OCI-LY7 (cell line): ENCODE results near the gene GPR149. TPM values are rescaled to one million over a fixed set of nuclear protein-coding genes. Genes with fewer than 3 reads are reported as not detected.

Experiments used
- BruUV-seq: library from RNA; stranded (reverse); fragments of 400-500 nt; replicated peaks from 2 replicates; lab custom pipeline; 2021; lab: Mats Ljungman, UMichigan
- CTCF ChIA-PET: fragments of 300-600 bp; sonication (Branson Sonifier 250); formaldehyde crosslinking; loops from one replicate; lab custom pipeline; 2022; ENCODE audit warnings: antibody characterized with exemption; ENCODE audit not compliant: unreplicated experiment; lab: Charles Lee
- POLR2A ChIA-PET: fragments of 300-600 bp; sonication (Branson Sonifier 250); formaldehyde crosslinking; loops from one replicate; lab custom pipeline; 2022; ENCODE audit warnings: antibody characterized with exemption; lab: Charles Lee
- DNase-seq: peaks from one replicate; pipeline ENCODE4 v3.0.0-alpha.2; 2015; ENCODE audit warnings: low spot score
- H2AFZ ChIP-seq: fragments of 200-600 bp; sonication (generic), shearing (Covaris generic); 2 replicates; pipeline ENCODE4 v1.6.1; 2014; ENCODE audit warnings: mild to moderate bottlenecking, antibody characterized with exemption, low read length, moderate library complexity
- H3K27ac ChIP-seq: fragments of 200-600 bp; sonication (generic); 2 replicates; pipeline ENCODE4 v1.5.1; 2014; ENCODE audit warnings: mixed run types, low read depth, mild to moderate bottlenecking, moderate library complexity, low read length, inconsistent platforms; ENCODE audit not compliant: poor library complexity, severe bottlenecking
- H3K36me3 ChIP-seq: fragments of 200-600 bp; sonication (generic); 2 replicates; pipeline ENCODE4 v1.6.1; 2014; ENCODE audit warnings: mild to moderate bottlenecking, antibody characterized with exemption, low read length, moderate library complexity, mixed read lengths; ENCODE audit not compliant: insufficient read depth
- H3K4me1 ChIP-seq: fragments of 200-600 bp; sonication (generic); 2 replicates; pipeline ENCODE4 v1.5.1; 2014; ENCODE audit warnings: mild to moderate bottlenecking, low read length; ENCODE audit not compliant: insufficient read depth, poor library complexity, severe bottlenecking
- H3K4me2 ChIP-seq: fragments of 200-600 bp; sonication (generic); 2 replicates; pipeline ENCODE4 v1.6.1; 2014; ENCODE audit warnings: mild to moderate bottlenecking, low read length
- H3K4me3 ChIP-seq: fragments of 200-600 bp; sonication (generic); 2 replicates; pipeline ENCODE4 v1.5.1; 2014; ENCODE audit warnings: mild to moderate bottlenecking, low read depth, low read length; ENCODE audit not compliant: poor library complexity, severe bottlenecking
- H3K79me2 ChIP-seq: fragments of 200-600 bp; sonication (generic); 2 replicates; pipeline ENCODE4 v1.6.1; 2016; ENCODE audit warnings: low read depth, mild to moderate bottlenecking, low read length, moderate library complexity, mixed read lengths; ENCODE audit not compliant: insufficient read depth
- H3K9me2 ChIP-seq: fragments of 200-600 bp; sonication (generic); 2 replicates; pipeline ENCODE4 v1.6.1; 2016; ENCODE audit warnings: mild to moderate bottlenecking, low read length, mixed read lengths; ENCODE audit not compliant: insufficient read depth
- H3K9me3 ChIP-seq: fragments of 200-600 bp; sonication (generic); 2 replicates; pipeline ENCODE4 v1.6.1; 2014; ENCODE audit warnings: mild to moderate bottlenecking, mixed run types, low read length, mixed read lengths
- H4K20me1 ChIP-seq: fragments of 200-600 bp; sonication (generic); 2 replicates; pipeline ENCODE4 v1.6.1; 2014; ENCODE audit warnings: mild to moderate bottlenecking, antibody characterized with exemption, low read length, moderate library complexity, mixed read lengths; ENCODE audit not compliant: insufficient read depth
- EZH2phosphoT487 ChIP-seq: fragments of 200-600 bp; sonication (generic); IDR thresholded peaks from 2 replicates; pipeline ENCODE4 v1.6.1; 2018; ENCODE audit warnings: low read depth, borderline replicate concordance, mild to moderate bottlenecking, mixed run types, antibody characterized with exemption, low read length, moderate library complexity, mixed read lengths
- intact Hi-C: fragments of 100-400 bp; cut with micrococcal nuclease; formaldehyde crosslinking; loops from one replicate; pipeline ENCODE4 v1.10.0; 2022; ENCODE audit not compliant: unreplicated experiment
- total RNA-seq, 2 experiments: library from RNA; depleted of rRNA in 1 of 2; stranded (reverse); fragments of >200 nt in 1 of 2; shearing (Covaris generic) in 1 of 2; gene quantifications; 2 replicates each; pipeline ENCODE4 v1.2.3, GENCODE V29; 2014 to 2022
- TF ChIP-seq, protein P1 (sequence below): fragments of 200-600 bp; sonication (generic); conservative IDR thresholded peaks from 2 replicates; pipeline ENCODE4 v1.5.1; 2014; ENCODE audit warnings: mild to moderate bottlenecking, antibody characterized with exemption, low read length, moderate library complexity, mixed read lengths

The GPR149 gene
- total RNA-seq, 2 experiments from 2014 or later, result not detected

DNA sequence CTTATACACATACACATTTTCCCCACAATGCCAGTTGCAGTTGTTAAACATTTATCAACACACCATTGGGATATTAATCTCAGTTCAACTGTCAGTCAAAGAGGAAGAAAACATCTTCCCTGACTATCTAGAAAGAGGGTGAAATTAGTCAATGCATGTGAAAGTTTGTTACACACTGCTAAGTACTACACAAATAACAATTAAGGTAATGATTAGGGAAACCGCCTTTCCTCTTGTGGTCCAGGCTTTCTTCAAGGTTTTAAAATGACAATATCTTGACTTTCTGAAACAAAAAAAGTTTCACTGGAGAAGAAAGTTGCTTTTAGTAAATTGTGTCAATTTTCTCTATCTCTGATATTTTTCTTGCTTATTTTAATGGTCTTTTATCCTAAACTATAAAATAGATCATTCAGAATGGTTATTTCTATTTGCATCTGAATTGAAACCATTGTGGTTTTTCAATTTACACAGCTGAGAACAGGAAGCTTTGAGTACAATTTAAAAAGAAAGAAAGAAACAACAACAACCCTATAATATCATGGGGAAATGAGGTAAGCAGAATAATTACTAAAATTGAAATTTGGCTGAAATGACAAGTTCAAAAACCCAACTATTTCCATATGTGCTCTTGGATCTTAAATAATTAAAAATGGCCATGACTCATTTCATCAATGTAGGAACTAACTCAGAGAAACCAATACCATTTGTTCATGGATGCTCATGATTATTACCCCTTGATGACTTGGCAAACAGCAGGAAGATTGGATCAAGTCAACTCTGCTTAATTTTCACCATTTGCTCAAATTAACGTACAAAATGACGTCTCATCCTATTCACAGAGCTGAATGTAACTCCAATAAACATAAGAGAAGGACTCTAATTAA lies 31.7 kb downstream of the GPR149 start:
- H3K27ac ChIP-seq, result no peak overlapping the region
- no peaks in the 10 kb centered on the region for H3K36me3 ChIP-seq
- ChIA-PET CTCF (no interaction called here), POLR2A (interaction anchor here (0.7 kb wide), 1 partner anchor 27 kb away, joined by 3 read pairs; no protein-coding TSS in a partner anchor)
- intact Hi-C loops, result no loop called here
- H2AFZ ChIP-seq, result no peak overlapping the region
- no peaks in the 10 kb centered on the region for H3K9me2 ChIP-seq
- no peaks in the 10 kb centered on the region for H4K20me1 ChIP-seq
- TF ChIP-seq, protein P1, sequence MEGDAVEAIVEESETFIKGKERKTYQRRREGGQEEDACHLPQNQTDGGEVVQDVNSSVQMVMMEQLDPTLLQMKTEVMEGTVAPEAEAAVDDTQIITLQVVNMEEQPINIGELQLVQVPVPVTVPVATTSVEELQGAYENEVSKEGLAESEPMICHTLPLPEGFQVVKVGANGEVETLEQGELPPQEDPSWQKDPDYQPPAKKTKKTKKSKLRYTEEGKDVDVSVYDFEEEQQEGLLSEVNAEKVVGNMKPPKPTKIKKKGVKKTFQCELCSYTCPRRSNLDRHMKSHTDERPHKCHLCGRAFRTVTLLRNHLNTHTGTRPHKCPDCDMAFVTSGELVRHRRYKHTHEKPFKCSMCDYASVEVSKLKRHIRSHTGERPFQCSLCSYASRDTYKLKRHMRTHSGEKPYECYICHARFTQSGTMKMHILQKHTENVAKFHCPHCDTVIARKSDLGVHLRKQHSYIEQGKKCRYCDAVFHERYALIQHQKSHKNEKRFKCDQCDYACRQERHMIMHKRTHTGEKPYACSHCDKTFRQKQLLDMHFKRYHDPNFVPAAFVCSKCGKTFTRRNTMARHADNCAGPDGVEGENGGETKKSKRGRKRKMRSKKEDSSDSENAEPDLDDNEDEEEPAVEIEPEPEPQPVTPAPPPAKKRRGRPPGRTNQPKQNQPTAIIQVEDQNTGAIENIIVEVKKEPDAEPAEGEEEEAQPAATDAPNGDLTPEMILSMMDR, result no peak
- TF ChIP-seq EZH2phosphoT487, result no peak
- no peaks in the 10 kb centered on the region for H3K9me3 ChIP-seq
- no peak for DNase-seq
- BruUV-seq, result no TSS peak
- no peaks in the 10 kb centered on the region for H3K79me2 ChIP-seq
- no peak overlapping the region for H3K4me2 ChIP-seq
- no peak overlapping the region for H3K4me3 ChIP-seq
- no peaks in the 10 kb centered on the region for H3K4me1 ChIP-seq

DNA sequence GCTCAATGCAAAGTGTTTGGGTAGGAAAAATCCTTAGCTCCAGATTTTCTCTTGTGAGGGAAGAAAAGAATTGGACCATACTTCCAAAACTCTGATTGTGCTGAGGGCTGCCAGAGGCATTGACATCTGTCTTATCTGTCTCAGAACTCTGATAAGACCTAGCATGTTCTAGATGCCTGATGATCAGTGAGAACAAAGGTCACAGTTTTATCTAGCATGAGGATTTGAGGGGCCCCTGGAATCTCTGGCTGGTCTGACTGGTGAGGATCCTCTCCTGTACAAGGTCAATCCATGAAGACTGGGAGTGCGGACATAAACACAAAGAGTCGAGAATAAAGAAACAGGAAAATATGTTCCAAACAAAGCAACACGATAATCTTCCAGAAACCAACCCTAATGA lies 40.1 kb downstream of the GPR149 start:
- DNase-seq, result no peak
- H3K4me2 ChIP-seq, result no peak overlapping the region
- intact Hi-C loops, result loop anchor here (10.0 kb wide), 1 partner anchor 55 kb away; no protein-coding TSS in a partner anchor
- ChIA-PET POLR2A (no interaction called here), CTCF (no interaction called here)
- no TSS peak for BruUV-seq
- no peaks in the 10 kb centered on the region for H3K79me2 ChIP-seq
- no peaks in the 10 kb centered on the region for H3K36me3 ChIP-seq
- no peaks in the 10 kb centered on the region for H3K9me2 ChIP-seq
- H3K4me1 ChIP-seq, result no peaks in the 10 kb centered on the region
- TF ChIP-seq, protein P1, result no peak
- TF ChIP-seq EZH2phosphoT487, result no peak
- no peak overlapping the region for H3K4me3 ChIP-seq
- H2AFZ ChIP-seq, result no peak overlapping the region
- no peaks in the 10 kb centered on the region for H3K9me3 ChIP-seq
- no peaks in the 10 kb centered on the region for H4K20me1 ChIP-seq
- no peak overlapping the region for H3K27ac ChIP-seq

DNA sequence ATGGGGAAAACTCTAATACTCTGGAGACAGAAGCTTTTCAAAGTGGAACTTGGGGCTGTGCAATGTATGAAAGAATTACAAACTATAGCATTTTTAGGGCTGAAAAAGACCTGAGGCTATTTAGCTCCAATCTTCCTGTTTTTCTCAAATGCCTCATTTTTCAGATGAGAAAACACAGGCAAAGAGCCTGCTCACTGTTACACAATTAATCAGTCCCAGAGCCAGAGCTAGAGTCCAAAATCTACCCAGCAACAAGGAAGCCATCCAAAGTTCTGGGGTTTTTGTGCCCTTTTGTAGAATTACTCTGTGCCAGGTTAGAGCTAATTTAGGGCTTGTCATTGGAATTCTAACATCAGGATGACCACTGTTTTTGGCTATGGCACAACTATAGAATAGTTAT lies 45.5 kb downstream of the GPR149 start:
- ChIA-PET CTCF (no interaction called here), POLR2A (interaction anchor here (0.8 to 1.0 kb wide), 2 partner anchors 10 to 12 kb away, joined by 3 to 4 read pairs; no protein-coding TSS in a partner anchor)
- H4K20me1 ChIP-seq, result no peaks in the 10 kb centered on the region
- no peak overlapping the region for H3K4me2 ChIP-seq
- intact Hi-C loops, result loop anchor here (10.0 kb wide), 1 partner anchor 60 kb away; no protein-coding TSS in a partner anchor
- no peaks in the 10 kb centered on the region for H3K79me2 ChIP-seq
- H3K9me2 ChIP-seq, result no peaks in the 10 kb centered on the region
- H3K4me1 ChIP-seq, result no peaks in the 10 kb centered on the region
- no peaks in the 10 kb centered on the region for H3K9me3 ChIP-seq
- TF ChIP-seq, protein P1, result no peak
- no peak overlapping the region for H3K27ac ChIP-seq
- H2AFZ ChIP-seq, result no peak overlapping the region
- no peak overlapping the region for H3K4me3 ChIP-seq
- DNase-seq, result no peak
- no TSS peak for BruUV-seq
- H3K36me3 ChIP-seq, result no peaks in the 10 kb centered on the region
